Keratinocyte (primary cell): ENCODE data around the gene PPP1R12C.

Experiments
- EZH2 ChIP-seq: IDR thresholded peaks from one replicate; pipeline ENCODE4 v1.6.1; 2012; ENCODE audit warnings: inconsistent platforms, mild to moderate bottlenecking, low read length, moderate library complexity
- TF ChIP-seq, protein P1 (sequence below), 3 experiments: IDR thresholded peaks in 1 of 3; conservative IDR thresholded peaks in 1 of 3; optimal IDR thresholded peaks in 1 of 3; 2 replicates in 2 of 3; 3 replicates in 1 of 3; pipeline versions ENCODE3 to v1.5.1; 2011; ENCODE audit warnings: low read length in 3 of 3, mild to moderate bottlenecking in 3 of 3, moderate library complexity in 2 of 3, control low read depth in 1 of 3, inconsistent platforms in 1 of 3; ENCODE audit not compliant: insufficient read depth in 2 of 3; ENCODE audit errors: extremely low read depth in 1 of 3

DNA sequence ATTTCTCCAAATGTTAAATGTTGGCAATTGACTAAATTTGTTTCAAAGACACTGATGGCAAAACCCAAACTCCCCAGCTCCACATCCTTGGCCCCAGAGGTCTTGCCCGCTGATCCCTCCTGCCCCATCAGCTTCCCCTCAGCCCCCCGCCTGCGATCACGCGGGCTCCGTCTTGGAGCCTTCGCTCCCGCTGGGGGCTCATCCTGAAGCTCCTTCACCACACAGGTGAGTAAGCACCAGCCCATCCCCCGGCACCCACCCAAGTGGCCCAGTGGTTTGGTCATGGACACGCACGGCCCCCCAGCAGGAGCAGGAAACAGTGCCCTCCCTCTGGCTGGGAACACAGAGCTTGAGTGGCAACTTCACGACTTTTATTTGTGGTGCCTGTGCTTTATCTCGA lies 26.9 kb downstream of the PPP1R12C start:
- TF ChIP-seq, protein P1, sequence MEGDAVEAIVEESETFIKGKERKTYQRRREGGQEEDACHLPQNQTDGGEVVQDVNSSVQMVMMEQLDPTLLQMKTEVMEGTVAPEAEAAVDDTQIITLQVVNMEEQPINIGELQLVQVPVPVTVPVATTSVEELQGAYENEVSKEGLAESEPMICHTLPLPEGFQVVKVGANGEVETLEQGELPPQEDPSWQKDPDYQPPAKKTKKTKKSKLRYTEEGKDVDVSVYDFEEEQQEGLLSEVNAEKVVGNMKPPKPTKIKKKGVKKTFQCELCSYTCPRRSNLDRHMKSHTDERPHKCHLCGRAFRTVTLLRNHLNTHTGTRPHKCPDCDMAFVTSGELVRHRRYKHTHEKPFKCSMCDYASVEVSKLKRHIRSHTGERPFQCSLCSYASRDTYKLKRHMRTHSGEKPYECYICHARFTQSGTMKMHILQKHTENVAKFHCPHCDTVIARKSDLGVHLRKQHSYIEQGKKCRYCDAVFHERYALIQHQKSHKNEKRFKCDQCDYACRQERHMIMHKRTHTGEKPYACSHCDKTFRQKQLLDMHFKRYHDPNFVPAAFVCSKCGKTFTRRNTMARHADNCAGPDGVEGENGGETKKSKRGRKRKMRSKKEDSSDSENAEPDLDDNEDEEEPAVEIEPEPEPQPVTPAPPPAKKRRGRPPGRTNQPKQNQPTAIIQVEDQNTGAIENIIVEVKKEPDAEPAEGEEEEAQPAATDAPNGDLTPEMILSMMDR (optimal IDR thresholded peaks at IDR 0.05 in 1 of 3, IDR thresholded peaks at IDR 0.05 in 1 of 3, conservative IDR thresholded peaks at IDR 0.05 in 1 of 3; ENCODE audit: extremely low read depth in 1 of 3, insufficient read depth in 2 of 3, low read length in 3 of 3) = no peak
- TF ChIP-seq EZH2 = no peak
